Upper lobe of left lung (tissue), 4 donors: Measurements from ENCODE around the gene CLMN.

Experiments
- CTCF ChIP-seq, 6 experiments: fragments of 450-650 bp in 4 of 6; fragments of 200-600 bp in 2 of 6; sonication (generic) in 2 of 6; IDR thresholded peaks; one replicate each; pipeline ENCODE4 v1.5.1; 2016 to 2019; ENCODE audit warnings: antibody characterized with exemption in 6 of 6
- EP300 ChIP-seq, 4 donors: sonication (generic); formaldehyde crosslinking; IDR thresholded peaks; one replicate each; pipeline ENCODE4 v1.5.1; 2017; ENCODE audit warnings: antibody characterized with exemption in 4 of 4, control low read depth in 2 of 4
- POLR2A ChIP-seq, 4 donors: fragments of 450-650 bp; IDR thresholded peaks; one replicate each; pipeline ENCODE4 v1.5.1; 2016 to 2017; ENCODE audit warnings: antibody characterized with exemption in 4 of 4, mild to moderate bottlenecking in 2 of 4
- POLR2AphosphoS5 ChIP-seq, 2 donors: sonication (generic); formaldehyde crosslinking; IDR thresholded peaks; one replicate each; pipeline ENCODE4 v1.5.1; 2017; ENCODE audit warnings: antibody characterized with exemption in 2 of 2

GRCh38 chr14:95164506-95164905 is 155.2 kb downstream of the CLMN start:
- no peak for TF ChIP-seq POLR2A (IDR thresholded peaks at IDR 0.05)
- TF ChIP-seq CTCF (IDR thresholded peaks at IDR 0.05), result no peak
- no peak for TF ChIP-seq EP300 (IDR thresholded peaks at IDR 0.05)
- no peak for TF ChIP-seq POLR2AphosphoS5 (IDR thresholded peaks at IDR 0.05)
